Coronary artery (tissue), 2 donors: Measurements from ENCODE around the gene GRID2.

Experiments used
- DNase-seq: peaks from one replicate; pipeline ENCODE4 v3.0.0-alpha.2; 2017; ENCODE audit warnings: low spot score
- H3K27ac ChIP-seq, 2 donors: fragments of 200-600 bp; sonication (generic); one replicate each; pipeline ENCODE4 v1.5.1; 2016 to 2019
- H3K4me3 ChIP-seq: fragments of 200-600 bp; sonication (generic); 2 replicates; pipeline ENCODE4 v1.5.1; 2016; ENCODE audit warnings: mild to moderate bottlenecking, moderate library complexity
- CTCF ChIP-seq: fragments of 200-600 bp; sonication (generic); IDR thresholded peaks from one replicate; pipeline ENCODE4 v1.5.1; 2019; ENCODE audit warnings: antibody characterized with exemption

GRID2 gene

DNA sequence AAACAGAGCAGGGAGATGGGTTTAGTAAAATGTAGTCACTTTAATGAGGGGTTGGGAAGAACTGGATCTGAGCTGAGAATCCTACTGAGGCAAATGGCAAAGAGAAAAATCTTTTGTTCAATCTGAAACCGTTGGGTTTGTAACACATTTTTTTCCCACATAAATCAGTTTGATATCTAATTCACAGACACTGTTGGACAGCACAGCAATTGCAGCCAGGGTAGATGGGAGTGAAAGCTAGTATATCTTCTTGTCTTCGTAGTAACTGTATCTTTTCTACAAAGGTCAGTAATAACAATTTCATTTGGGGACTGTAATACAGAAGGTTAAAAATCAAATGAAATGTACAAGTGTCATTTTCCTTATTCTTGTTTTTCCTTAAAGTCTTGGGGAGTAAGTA lies 875.3 kb downstream of the GRID2 start:
- Histone ChIP-seq H3K27ac (no peak overlapping the region), H3K4me3 (no peak overlapping the region)
- DNase-seq = no peak
- TF ChIP-seq CTCF = no peak

- TF ChIP-seq CTCF = no peak
- Histone ChIP-seq H3K27ac (no peak overlapping the region), H3K4me3 (no peak overlapping the region)
- no peak for DNase-seq
Observed at GRCh38 chr4:93182722-93183121, 879.0 kb downstream of the GRID2 start.

GRCh38 chr4:93183576-93183975 lies 879.8 kb downstream of the GRID2 start:
- no peak overlapping the region for H3K4me3 ChIP-seq
- no peak overlapping the region for H3K27ac ChIP-seq
- DNase-seq = no peak
- no peak for TF ChIP-seq CTCF

- H3K4me3 ChIP-seq = no peak overlapping the region
- H3K27ac ChIP-seq = no peak overlapping the region
- DNase-seq = no peak
- TF ChIP-seq CTCF = no peak
Observed at GRCh38 chr4:93184053-93184452, 880.3 kb downstream of the GRID2 start.

- Histone ChIP-seq H3K27ac (no peak overlapping the region), H3K4me3 (no peak overlapping the region)
- no peak for DNase-seq
- no peak for TF ChIP-seq CTCF
Observed at GRCh38 chr4:93186846-93187245, 883.1 kb downstream of the GRID2 start.

GRCh38 chr4:93187466-93187865 lies 883.7 kb downstream of the GRID2 start:
- DNase-seq = no peak
- Histone ChIP-seq H3K27ac (no peak overlapping the region), H3K4me3 (no peak overlapping the region)
- TF ChIP-seq CTCF = no peak

DNA sequence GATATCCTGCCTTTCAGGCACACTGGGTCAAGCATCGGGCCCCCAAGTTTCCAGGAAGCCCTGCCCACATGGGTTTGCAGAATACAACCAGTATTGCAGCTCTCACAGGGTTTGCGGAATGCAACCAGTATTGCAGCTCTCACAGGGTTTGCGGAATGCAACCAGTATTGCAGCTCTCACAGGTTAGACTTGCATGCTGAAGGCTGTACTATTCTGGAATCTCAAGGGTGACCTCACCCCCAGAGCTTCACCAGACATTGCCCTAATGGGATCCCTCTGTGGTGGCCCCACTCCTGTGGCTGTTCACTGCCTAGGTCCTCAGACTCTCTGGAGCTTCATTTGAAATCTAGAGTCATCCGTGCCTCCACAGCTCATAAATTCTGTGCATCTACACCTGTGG lies 884.1 kb downstream of the GRID2 start:
- TF ChIP-seq CTCF = no peak
- DNase-seq = no peak
- Histone ChIP-seq H3K4me3 (no peak overlapping the region), H3K27ac (no peak overlapping the region)
